MM.1S (cell line): Measurements from ENCODE around the gene PRKCD.

ENCODE experiments used
- DNase-seq: peaks from one replicate; pipeline ENCODE4 v3.0.0-alpha.2; 2015
- H2AFZ ChIP-seq: fragments of 300-600 bp; sonication (generic); 2 replicates; pipeline ENCODE4 v1.6.0; 2016; ENCODE audit warnings: antibody characterized with exemption, low read length
- H3F3A ChIP-seq: fragments of 300-600 bp; sonication (generic); 2 replicates; pipeline ENCODE4 v1.6.1; 2016; ENCODE audit warnings: mild to moderate bottlenecking, antibody characterized with exemption, low read length, moderate library complexity, mixed read lengths; ENCODE audit not compliant: insufficient read depth
- H3K27ac ChIP-seq: fragments of 300-600 bp; sonication (generic); 2 replicates; pipeline ENCODE4 v1.5.1; 2016; ENCODE audit warnings: mild to moderate bottlenecking, low read length
- H3K27me3 ChIP-seq: fragments of 300-600 bp; sonication (generic); replicated peaks from 2 replicates; pipeline ENCODE4 v1.6.0; 2016; ENCODE audit warnings: low read length; ENCODE audit not compliant: insufficient read depth
- H3K36me3 ChIP-seq: fragments of 300-600 bp; sonication (generic); replicated peaks from 2 replicates; pipeline ENCODE4 v1.6.1; 2016; ENCODE audit warnings: mild to moderate bottlenecking, low read length, mixed read lengths; ENCODE audit not compliant: insufficient read depth
- H3K4me1 ChIP-seq: fragments of 300-600 bp; sonication (generic); 2 replicates; pipeline ENCODE4 v1.6.1; 2016; ENCODE audit warnings: low read length, mixed read lengths
- H3K4me2 ChIP-seq: fragments of 300-600 bp; sonication (generic); 2 replicates; pipeline ENCODE4 v1.6.0; 2016; ENCODE audit warnings: low read depth, low read length
- H3K4me3 ChIP-seq: fragments of 300-600 bp; sonication (generic); 2 replicates; pipeline ENCODE4 v1.5.1; 2016; ENCODE audit warnings: low read length, mixed read lengths
- H3K79me2 ChIP-seq: fragments of 300-600 bp; sonication (generic); 2 replicates; pipeline ENCODE4 v1.6.1; 2016; ENCODE audit warnings: mixed run types, low read length, mixed read lengths
- H3K9ac ChIP-seq: fragments of 300-600 bp; sonication (generic); 2 replicates; pipeline ENCODE4 v1.6.1; 2016; ENCODE audit warnings: low read length, mixed read lengths
- H3K9me2 ChIP-seq: fragments of 300-600 bp; sonication (generic); replicated peaks from 2 replicates; pipeline ENCODE4 v1.6.1; 2016; ENCODE audit warnings: mild to moderate bottlenecking, low read length, mixed read lengths; ENCODE audit not compliant: insufficient read depth
- H3K9me3 ChIP-seq: fragments of 300-600 bp; sonication (generic); replicated peaks from 2 replicates; pipeline ENCODE4 v1.6.1; 2016; ENCODE audit warnings: mild to moderate bottlenecking, low read length, mixed read lengths; ENCODE audit not compliant: insufficient read depth
- H4K20me1 ChIP-seq: fragments of 300-600 bp; sonication (generic); 2 replicates; pipeline ENCODE4 v1.6.1; 2016; ENCODE audit warnings: mild to moderate bottlenecking, low read length, moderate library complexity, mixed read lengths; ENCODE audit not compliant: insufficient read depth
- EZH2 ChIP-seq: fragments of 300-600 bp; sonication (generic); optimal IDR thresholded peaks from 2 replicates; pipeline ENCODE3; 2017; ENCODE audit warnings: low read depth, mild to moderate bottlenecking, antibody characterized with exemption, low read length, mixed read lengths
- EZH2phosphoT487 ChIP-seq: fragments of 300-600 bp; sonication (generic); IDR thresholded peaks from 2 replicates; pipeline ENCODE4 v1.6.1; 2018; ENCODE audit warnings: antibody characterized with exemption, low read length
- TF ChIP-seq, protein P1 (sequence below): fragments of 300-600 bp; sonication (generic); IDR thresholded peaks from 2 replicates; pipeline ENCODE4 v1.5.1; 2016; ENCODE audit warnings: antibody characterized with exemption, low read length, mixed read lengths

Gene PRKCD

DNA sequence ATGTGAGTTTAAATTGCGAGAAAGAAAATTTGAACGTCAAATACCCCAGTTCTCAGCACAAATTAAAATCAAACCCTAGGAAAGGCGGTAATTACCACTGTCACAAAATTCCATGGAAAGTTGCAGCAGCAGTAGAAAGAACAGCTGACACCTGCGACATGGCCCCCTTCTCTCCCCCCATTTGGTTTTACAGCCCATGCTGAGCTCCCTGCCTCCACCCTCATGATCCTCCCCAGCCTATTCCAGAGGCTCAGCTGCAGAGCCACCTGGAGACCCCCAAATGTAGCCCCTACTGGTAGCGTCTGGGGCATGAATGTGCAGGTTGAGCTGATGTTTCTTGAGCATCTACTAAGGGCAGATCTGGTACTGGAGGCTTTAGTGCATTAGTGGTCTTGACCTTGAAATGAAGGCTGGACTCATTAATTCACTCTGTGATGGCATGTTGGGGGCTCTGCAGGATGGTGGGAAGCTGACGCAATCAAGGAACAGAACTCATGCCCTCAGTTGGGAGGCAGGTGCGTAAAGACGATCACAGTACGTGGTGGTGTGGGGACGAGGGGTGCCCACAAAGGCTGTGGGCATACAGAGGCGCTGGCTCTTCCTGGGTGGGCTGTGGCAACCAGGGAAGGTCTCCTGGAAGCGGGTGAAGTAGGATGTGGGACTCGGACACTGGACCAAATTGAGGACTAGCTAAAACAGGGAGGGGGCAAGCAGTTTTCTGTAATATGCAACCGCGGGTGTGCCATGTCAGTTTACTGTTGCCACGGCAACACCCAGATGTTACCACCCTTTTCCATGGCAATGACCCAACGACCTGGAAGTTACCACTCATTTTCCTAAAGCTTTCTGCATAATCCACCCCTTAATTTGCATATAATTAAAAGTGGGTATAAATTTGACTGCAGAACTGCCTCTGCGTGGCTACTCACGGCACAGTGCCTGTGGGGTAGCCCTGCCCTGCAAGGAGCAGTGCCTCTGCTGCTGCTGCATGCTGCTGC lies 39.8 kb downstream of the PRKCD start:
- Histone ChIP-seq H2AFZ (no peak overlapping the region), H3K27me3 (no peaks in the 10 kb centered on the region), H3K4me3 (no peak overlapping the region), H3K9me3 (no peaks in the 10 kb centered on the region), H3K27ac (no peak overlapping the region), H4K20me1 (no peaks in the 10 kb centered on the region), H3K36me3 (no peaks in the 10 kb centered on the region; the same call in 1 of the 2 replicates), H3K4me1 (peaks cover 17% of the 10 kb centered on the region), H3F3A (0 out of 2 replicates have a peak, but pooled peaks cover 9% of the 10 kb centered on the region), H3K4me2 (no peak overlapping the region), H3K9me2 (no peaks in the 10 kb centered on the region), H3K79me2 (peaks cover 38% of the 10 kb centered on the region), H3K9ac (no peak overlapping the region)
- DNase-seq: no peak
- TF ChIP-seq, protein P1, sequence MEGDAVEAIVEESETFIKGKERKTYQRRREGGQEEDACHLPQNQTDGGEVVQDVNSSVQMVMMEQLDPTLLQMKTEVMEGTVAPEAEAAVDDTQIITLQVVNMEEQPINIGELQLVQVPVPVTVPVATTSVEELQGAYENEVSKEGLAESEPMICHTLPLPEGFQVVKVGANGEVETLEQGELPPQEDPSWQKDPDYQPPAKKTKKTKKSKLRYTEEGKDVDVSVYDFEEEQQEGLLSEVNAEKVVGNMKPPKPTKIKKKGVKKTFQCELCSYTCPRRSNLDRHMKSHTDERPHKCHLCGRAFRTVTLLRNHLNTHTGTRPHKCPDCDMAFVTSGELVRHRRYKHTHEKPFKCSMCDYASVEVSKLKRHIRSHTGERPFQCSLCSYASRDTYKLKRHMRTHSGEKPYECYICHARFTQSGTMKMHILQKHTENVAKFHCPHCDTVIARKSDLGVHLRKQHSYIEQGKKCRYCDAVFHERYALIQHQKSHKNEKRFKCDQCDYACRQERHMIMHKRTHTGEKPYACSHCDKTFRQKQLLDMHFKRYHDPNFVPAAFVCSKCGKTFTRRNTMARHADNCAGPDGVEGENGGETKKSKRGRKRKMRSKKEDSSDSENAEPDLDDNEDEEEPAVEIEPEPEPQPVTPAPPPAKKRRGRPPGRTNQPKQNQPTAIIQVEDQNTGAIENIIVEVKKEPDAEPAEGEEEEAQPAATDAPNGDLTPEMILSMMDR: no peak
- TF ChIP-seq EZH2: no peak
- TF ChIP-seq EZH2phosphoT487: no peak

DNA sequence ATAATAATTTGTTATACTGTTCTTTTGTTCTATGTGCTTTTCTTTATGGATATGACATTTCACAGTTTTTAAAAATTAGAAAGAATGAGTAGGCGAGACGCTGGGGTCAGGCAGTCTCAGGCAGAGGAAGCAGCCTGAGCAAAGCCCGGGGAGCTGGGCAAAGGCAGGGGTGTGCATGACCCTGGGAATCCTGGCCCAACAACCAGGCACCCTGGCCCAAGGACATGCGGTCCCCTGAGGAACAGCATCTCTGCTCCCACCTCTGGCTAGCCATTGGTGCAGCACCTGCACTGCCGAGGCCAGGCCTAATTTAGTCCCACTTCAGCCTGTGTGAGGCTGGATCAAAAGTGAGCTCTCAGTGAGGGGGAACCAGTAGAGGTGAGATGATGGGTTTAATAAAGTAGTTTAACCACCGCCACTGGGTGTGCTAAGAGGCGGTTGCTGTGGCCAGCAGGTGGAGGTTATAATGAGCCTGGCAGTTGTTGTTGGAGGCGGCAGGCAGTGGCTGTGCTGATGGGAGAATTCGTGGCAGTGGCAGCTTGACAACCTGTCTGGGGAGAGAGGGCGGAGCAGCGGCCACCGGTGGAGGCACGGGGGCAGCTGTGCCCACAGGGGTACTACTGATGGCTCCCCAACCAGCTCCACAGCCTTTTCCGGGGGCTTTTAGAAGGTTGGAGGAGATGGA lies 41.5 kb downstream of the PRKCD start:
- H3K27me3 ChIP-seq: no peaks in the 10 kb centered on the region
- TF ChIP-seq EZH2phosphoT487 (no peak), EZH2 (no peak)
- TF ChIP-seq, protein P1: no peak
- no peaks in the 10 kb centered on the region; the same call in 1 of the 2 replicates for H3K36me3 ChIP-seq
- H3K4me3 ChIP-seq: no peak overlapping the region
- no peaks in the 10 kb centered on the region for H3K9me3 ChIP-seq
- no peaks in the 10 kb centered on the region for H4K20me1 ChIP-seq
- H3K79me2 ChIP-seq: peaks cover 38% of the 10 kb centered on the region
- H2AFZ ChIP-seq: no peak overlapping the region
- DNase-seq: no peak
- no peaks in the 10 kb centered on the region for H3K9me2 ChIP-seq
- H3K4me1 ChIP-seq: peaks cover 8% of the 10 kb centered on the region; the same call in 1 of the 2 replicates
- no peak overlapping the region for H3K4me2 ChIP-seq
- no peak overlapping the region for H3K27ac ChIP-seq
- no peak overlapping the region for H3K9ac ChIP-seq
- H3F3A ChIP-seq: no peaks in the 10 kb centered on the region

GRCh38 chr3:53211706-53212702 lies 51.0 kb downstream of the PRKCD start:
- no peak for DNase-seq
- Histone ChIP-seq H3K27me3 (no peaks in the 10 kb centered on the region), H3K27ac (no peak overlapping the region), H3F3A (0 out of 2 replicates have a peak, but pooled peaks cover 2% of the 10 kb centered on the region), H3K4me2 (no peak overlapping the region), H3K9me3 (no peaks in the 10 kb centered on the region), H3K79me2 (peaks cover 3% of the 10 kb centered on the region; the same call in 1 of the 2 replicates), H3K36me3 (no peaks in the 10 kb centered on the region), H4K20me1 (no peaks in the 10 kb centered on the region), H3K9ac (no peak overlapping the region), H3K4me1 (no peaks in the 10 kb centered on the region), H2AFZ (no peak overlapping the region), H3K9me2 (no peaks in the 10 kb centered on the region), H3K4me3 (no peak overlapping the region)
- TF ChIP-seq, protein P1: no peak
- TF ChIP-seq EZH2 (no peak), EZH2phosphoT487 (no peak)
